Measurements from ENCODE around the gene SEMG1.

The SEMG1 gene

DNA sequence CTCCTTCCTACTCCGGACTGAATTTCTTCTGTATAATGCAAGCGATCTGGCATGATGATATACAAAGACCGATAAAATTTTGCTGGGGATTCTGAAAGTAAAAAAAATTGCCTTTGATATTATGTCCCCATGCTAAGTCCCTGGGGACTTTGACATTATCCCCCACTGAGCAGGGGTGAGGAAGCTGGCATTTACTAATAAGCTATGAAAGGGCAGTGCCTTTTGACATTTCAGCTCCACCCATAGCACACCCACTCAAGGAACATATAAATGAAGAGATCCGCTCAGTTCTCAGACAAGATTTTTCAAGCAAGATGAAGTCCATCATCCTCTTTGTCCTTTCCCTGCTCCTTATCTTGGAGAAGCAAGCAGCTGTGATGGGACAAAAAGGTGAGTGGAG, 14.2 kb downstream of the SEMG1 start, which contains the start of gene SEMG2:
SEMG2 (plus strand) TSS at position 298 of the 400 bp plus-strand sequence; CDS start at position 315, 17 bp downstream.
- no peak for DNase-seq (ENCODE audit: low read depth)
- H3K4me3 ChIP-seq (ENCODE audit: low read depth, low read length): no peak within 1 kb of the TSS
- TF ChIP-seq, protein P1, sequence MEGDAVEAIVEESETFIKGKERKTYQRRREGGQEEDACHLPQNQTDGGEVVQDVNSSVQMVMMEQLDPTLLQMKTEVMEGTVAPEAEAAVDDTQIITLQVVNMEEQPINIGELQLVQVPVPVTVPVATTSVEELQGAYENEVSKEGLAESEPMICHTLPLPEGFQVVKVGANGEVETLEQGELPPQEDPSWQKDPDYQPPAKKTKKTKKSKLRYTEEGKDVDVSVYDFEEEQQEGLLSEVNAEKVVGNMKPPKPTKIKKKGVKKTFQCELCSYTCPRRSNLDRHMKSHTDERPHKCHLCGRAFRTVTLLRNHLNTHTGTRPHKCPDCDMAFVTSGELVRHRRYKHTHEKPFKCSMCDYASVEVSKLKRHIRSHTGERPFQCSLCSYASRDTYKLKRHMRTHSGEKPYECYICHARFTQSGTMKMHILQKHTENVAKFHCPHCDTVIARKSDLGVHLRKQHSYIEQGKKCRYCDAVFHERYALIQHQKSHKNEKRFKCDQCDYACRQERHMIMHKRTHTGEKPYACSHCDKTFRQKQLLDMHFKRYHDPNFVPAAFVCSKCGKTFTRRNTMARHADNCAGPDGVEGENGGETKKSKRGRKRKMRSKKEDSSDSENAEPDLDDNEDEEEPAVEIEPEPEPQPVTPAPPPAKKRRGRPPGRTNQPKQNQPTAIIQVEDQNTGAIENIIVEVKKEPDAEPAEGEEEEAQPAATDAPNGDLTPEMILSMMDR (IDR thresholded peaks at IDR 0.05; ENCODE audit: low read depth, low read length): no peak
- TF ChIP-seq, protein P2, sequence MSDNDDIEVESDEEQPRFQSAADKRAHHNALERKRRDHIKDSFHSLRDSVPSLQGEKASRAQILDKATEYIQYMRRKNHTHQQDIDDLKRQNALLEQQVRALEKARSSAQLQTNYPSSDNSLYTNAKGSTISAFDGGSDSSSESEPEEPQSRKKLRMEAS (IDR thresholded peaks at IDR 0.05; ENCODE audit: low read depth, low read length): no peak
- TF ChIP-seq POLR2A (IDR thresholded peaks at IDR 0.05; ENCODE audit: extremely low read depth, insufficient read length) (no peak), MYC (IDR thresholded peaks at IDR 0.05; ENCODE audit: low read depth, low read length) (no peak)

DNA sequence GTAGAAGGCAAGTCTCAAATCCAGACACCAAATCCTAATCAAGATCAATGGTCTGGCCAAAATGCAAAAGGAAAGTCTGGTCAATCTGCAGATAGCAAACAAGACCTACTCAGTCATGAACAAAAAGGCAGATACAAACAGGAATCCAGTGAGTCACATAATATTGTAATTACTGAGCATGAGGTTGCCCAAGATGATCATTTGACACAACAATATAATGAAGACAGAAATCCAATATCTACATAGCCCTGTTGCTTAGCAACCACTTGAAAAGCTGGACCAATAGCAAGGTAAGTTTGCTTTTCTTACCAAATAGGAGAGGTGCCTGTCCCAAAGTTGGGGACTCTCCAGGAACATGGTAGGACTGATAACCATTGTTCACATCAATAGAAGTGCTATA, 16.3 kb downstream of the SEMG1 start:
- TF ChIP-seq, protein P2 (IDR thresholded peaks at IDR 0.05; ENCODE audit: low read depth, low read length): no peak
- TF ChIP-seq POLR2A (IDR thresholded peaks at IDR 0.05; ENCODE audit: extremely low read depth, insufficient read length) (no peak), MYC (IDR thresholded peaks at IDR 0.05; ENCODE audit: low read depth, low read length) (no peak)
- TF ChIP-seq, protein P1 (IDR thresholded peaks at IDR 0.05; ENCODE audit: low read depth, low read length): no peak
- DNase-seq (ENCODE audit: low read depth): no peak
- no peak overlapping the region for H3K4me3 ChIP-seq (ENCODE audit: low read depth, low read length)

DNA sequence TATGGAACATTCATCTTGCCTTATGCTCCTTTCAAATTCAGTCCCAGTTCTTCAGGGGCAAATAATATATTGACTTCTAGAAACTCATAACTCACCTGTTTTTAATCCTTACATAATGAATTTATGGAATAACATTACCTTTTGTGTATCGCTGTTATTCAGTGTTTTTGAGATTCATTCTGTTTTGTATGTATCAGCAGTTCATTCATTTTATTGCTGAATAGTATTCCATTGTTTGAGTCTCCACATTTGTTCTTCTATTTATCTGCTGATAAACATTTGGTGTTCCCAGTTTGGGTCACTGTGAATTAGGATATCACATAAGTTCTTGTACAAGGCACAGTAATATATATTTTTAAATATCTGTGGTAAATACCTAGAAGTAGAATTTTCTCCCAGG, 19.5 kb downstream of the SEMG1 start:
- no peak for TF ChIP-seq MYC (IDR thresholded peaks at IDR 0.05; ENCODE audit: low read depth, low read length)
- TF ChIP-seq, protein P1 (IDR thresholded peaks at IDR 0.05; ENCODE audit: low read depth, low read length): no peak
- TF ChIP-seq, protein P2 (IDR thresholded peaks at IDR 0.05; ENCODE audit: low read depth, low read length): no peak
- H3K4me3 ChIP-seq (ENCODE audit: low read depth, low read length): no peak overlapping the region

DNA sequence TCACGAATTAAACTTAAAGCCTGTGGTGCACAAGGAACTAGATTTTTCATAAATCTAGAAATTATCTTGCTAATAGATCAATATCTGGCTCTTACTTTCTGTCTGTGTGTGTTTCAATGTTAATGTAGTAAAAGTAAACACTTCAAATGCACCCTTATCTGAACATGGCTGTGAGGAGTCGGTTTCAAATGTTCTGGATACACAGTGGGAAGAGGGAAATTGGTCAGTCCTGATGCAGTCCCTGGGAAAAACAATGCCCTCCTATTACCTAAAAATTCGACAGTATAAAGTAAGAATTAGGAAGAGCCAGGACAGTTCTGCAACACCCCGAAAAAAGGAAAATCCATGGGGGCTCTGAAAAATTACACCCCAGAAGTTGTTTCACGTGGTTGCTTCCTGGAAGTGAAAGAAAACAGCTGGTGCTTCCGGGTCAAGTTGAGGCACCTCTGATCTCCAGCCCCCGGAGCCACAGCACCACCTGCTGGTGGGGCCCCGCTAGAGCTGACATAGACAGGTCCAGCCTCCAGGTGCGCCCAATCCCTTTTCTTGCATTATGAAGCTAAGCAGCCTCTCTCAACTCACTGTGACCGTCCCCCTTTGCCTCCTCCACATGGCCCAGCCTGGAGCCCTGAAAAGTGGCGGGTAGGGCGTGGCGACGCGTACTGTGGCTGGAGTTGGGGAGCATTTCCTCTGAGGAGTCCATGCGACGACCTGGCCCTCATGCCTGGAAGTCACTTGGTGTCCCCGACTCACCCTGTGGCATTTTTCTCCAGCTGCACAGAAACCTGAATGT, 22.6 kb downstream of the SEMG1 start:
- peak; percentile 57 for DNase-seq (ENCODE audit: low read depth)
- no peak for TF ChIP-seq POLR2A (IDR thresholded peaks at IDR 0.05; ENCODE audit: extremely low read depth, insufficient read length)
- TF ChIP-seq, protein P2 (IDR thresholded peaks at IDR 0.05; ENCODE audit: low read depth, low read length): no peak
- no peak for TF ChIP-seq MYC (IDR thresholded peaks at IDR 0.05; ENCODE audit: low read depth, low read length)
- TF ChIP-seq, protein P1 (IDR thresholded peaks at IDR 0.05; ENCODE audit: low read depth, low read length): peak; percentile 74
- H3K4me3 ChIP-seq (ENCODE audit: low read depth, low read length): no peak overlapping the region

More for the DNA sequence above, 19.5 kb downstream of the SEMG1 start:
- no peak for DNase-seq (ENCODE audit: low read depth)

DNA sequence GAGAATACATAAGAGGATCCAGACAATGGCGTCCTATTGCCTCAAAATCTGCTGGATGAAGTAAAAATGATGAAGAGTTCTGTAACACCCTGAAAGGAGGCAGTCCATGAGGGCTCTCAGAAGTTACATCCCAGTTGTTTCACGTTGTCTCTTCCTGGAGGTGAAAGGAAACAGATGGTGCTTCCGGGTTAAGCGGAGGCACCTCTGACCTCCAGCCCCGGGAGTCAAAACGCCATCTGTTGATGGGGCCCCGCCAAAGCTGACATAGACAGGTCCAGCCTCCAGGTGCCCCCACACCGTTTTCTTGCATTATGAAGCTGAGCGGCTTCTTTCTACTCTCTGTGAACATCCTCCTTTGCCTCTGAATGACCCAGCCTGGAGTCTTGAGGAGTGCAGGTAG, 23.8 kb downstream of the SEMG1 start:
- no peak for DNase-seq (ENCODE audit: low read depth)
- TF ChIP-seq, protein P1 (IDR thresholded peaks at IDR 0.05; ENCODE audit: low read depth, low read length): no peak
- TF ChIP-seq, protein P2 (IDR thresholded peaks at IDR 0.05; ENCODE audit: low read depth, low read length): no peak
- TF ChIP-seq POLR2A (IDR thresholded peaks at IDR 0.05; ENCODE audit: extremely low read depth, insufficient read length) (no peak), MYC (IDR thresholded peaks at IDR 0.05; ENCODE audit: low read depth, low read length) (no peak)
- H3K4me3 ChIP-seq (ENCODE audit: low read depth, low read length): no peak overlapping the region

Measured in NB4 (cell line).